Fibroblast of mammary gland (primary cell): ENCODE results near the gene MRC1.

Source experiments
- DNase-seq: peaks from one replicate; pipeline ENCODE4 v3.0.0-alpha.2; 2010; ENCODE audit warnings: low read depth
- H3K4me3 ChIP-seq: 2 replicates; pipeline ENCODE4 v1.5.1; 2011; ENCODE audit warnings: low read depth, mild to moderate bottlenecking, low read length, moderate library complexity; ENCODE audit not compliant: control insufficient read depth
- CTCF ChIP-seq: conservative IDR thresholded peaks from 2 replicates; pipeline ENCODE4 v1.5.1; 2011; ENCODE audit warnings: low read depth, low read length, inconsistent platforms; ENCODE audit not compliant: control insufficient read depth, insufficient read depth

The MRC1 gene

GRCh38 chr10:17817316-17817715 lies 8.2 kb downstream of the MRC1 start:
- TF ChIP-seq CTCF: no peak

GRCh38 chr10:17817790-17818189 lies 8.6 kb downstream of the MRC1 start:
- H3K4me3 ChIP-seq: no peak overlapping the region
- no peak for TF ChIP-seq CTCF
- DNase-seq: no peak

More at GRCh38 chr10:17817316-17817715, 8.2 kb downstream of the MRC1 start:
- no peak overlapping the region for H3K4me3 ChIP-seq
- no peak for DNase-seq

GRCh38 chr10:17819836-17820235 lies 10.7 kb downstream of the MRC1 start:
- TF ChIP-seq CTCF: no peak
- H3K4me3 ChIP-seq: no peak overlapping the region
- no peak for DNase-seq

- no peak for TF ChIP-seq CTCF
- peak; percentile 48 for DNase-seq
- H3K4me3 ChIP-seq: no peak overlapping the region
Observed at GRCh38 chr10:17820943-17821342, 11.8 kb downstream of the MRC1 start.

- no peak overlapping the region for H3K4me3 ChIP-seq
- TF ChIP-seq CTCF: no peak
- DNase-seq: no peak
Observed at GRCh38 chr10:17821893-17822292, 12.7 kb downstream of the MRC1 start.

- DNase-seq: no peak
- H3K4me3 ChIP-seq: no peak overlapping the region
- TF ChIP-seq CTCF: no peak
Observed at GRCh38 chr10:17831341-17831740, 22.2 kb downstream of the MRC1 start.

GRCh38 chr10:17831896-17832295 lies 22.7 kb downstream of the MRC1 start:
- TF ChIP-seq CTCF: no peak
- no peak overlapping the region for H3K4me3 ChIP-seq
- no peak for DNase-seq
